K562 (cell line): ENCODE data around the gene HACL1. TPM values are rescaled to one million over a fixed set of nuclear protein-coding genes. Genes with fewer than 3 reads are reported as not detected.

Source experiments
- ATAC-seq: fragments of 200-7000 bp; cut with Tn5 transposase; 3 replicates; pipeline ENCODE4 v1.9.1; 2020; ENCODE audit warnings: moderate library complexity
- BruUV-seq: library from RNA; stranded (reverse); fragments of 400-500 nt; replicated peaks from 2 replicates; lab custom pipeline; 2021; lab: Mats Ljungman, UMichigan
- CTCF ChIA-PET: fragments of 300-600 bp; formaldehyde crosslinking; extraction: SDS; loops from one replicate; lab custom pipeline; 2021; ENCODE audit warnings: low intra/inter-chr PET ratio; lab: Yijun Ruan, JAX
- POLR2A ChIA-PET: fragments of 300-600, 350-650 bp; sonication (Branson Sonifier 250); formaldehyde crosslinking; extraction: SDS; loops from one replicate; lab custom pipeline; 2021; ENCODE audit warnings: antibody characterized with exemption, inconsistent platforms; lab: Yijun Ruan, JAX
- DNase-seq, 4 experiments: peaks; one replicate each; pipeline versions ENCODE4 v3.0.0 to v3.0.0-alpha.2; 2011 to 2018; ENCODE audit warnings: low spot score in 3 of 4, mixed read lengths in 3 of 4; ENCODE audit errors: extremely low read depth in 1 of 4
- FAIRE-seq: peaks from 2 replicates; lab custom pipeline; 2011; peaks lifted over from hg19 to GRCh38; lab: Jason Lieb, UNC
- H2AFZ ChIP-seq: 2 replicates; pipeline ENCODE4 v1.6.0; 2011; ENCODE audit warnings: low read depth, low read length, control low read depth, inconsistent platforms
- H3K27ac ChIP-seq: fragments of 200-600 bp; 3 replicates; pipeline ENCODE4 v1.8.0; 2011; ENCODE audit warnings: low read depth, mild to moderate bottlenecking, control low read depth, inconsistent platforms, low read length, moderate library complexity, mixed read lengths; ENCODE audit errors: extremely low read depth
- H3K27me3 ChIP-seq, 2 experiments: fragments of 300-600 bp in 1 of 2; 2 replicates in 1 of 2; 3 replicates in 1 of 2; pipeline versions ENCODE4 v1.6.0 to v1.8.0; 2011; ENCODE audit warnings: inconsistent platforms in 2 of 2, low read length in 2 of 2, mild to moderate bottlenecking in 1 of 2, mixed read lengths in 1 of 2, moderate library complexity in 1 of 2; ENCODE audit not compliant: control insufficient read depth in 2 of 2, insufficient read depth in 2 of 2
- H3K36me3 ChIP-seq: fragments of 300-600 bp; 3 replicates; pipeline ENCODE4 v1.8.0; 2011; ENCODE audit warnings: mild to moderate bottlenecking, low read length, inconsistent platforms; ENCODE audit not compliant: control insufficient read depth, insufficient read depth
- H3K4me1 ChIP-seq, 2 experiments: fragments of 200-600 bp in 1 of 2; replicated peaks in 1 of 2; 2 replicates in 1 of 2; 3 replicates in 1 of 2; pipeline versions ENCODE4 v1.5.1 to v1.8.0; 2011; ENCODE audit warnings: inconsistent platforms in 2 of 2, low read length in 2 of 2, mild to moderate bottlenecking in 1 of 2, mixed read lengths in 1 of 2, moderate library complexity in 1 of 2; ENCODE audit not compliant: control insufficient read depth in 2 of 2, insufficient read depth in 2 of 2
- H3K4me2 ChIP-seq: 2 replicates; pipeline ENCODE4 v1.6.1; 2011; ENCODE audit warnings: low read length, control low read depth, inconsistent platforms, mixed read lengths; ENCODE audit not compliant: insufficient read depth
- H3K4me3 ChIP-seq: fragments of 200-600 bp; sonication (generic), shearing (Covaris generic); 2 replicates; pipeline ENCODE4 v1.5.1; 2016; ENCODE audit warnings: control low read depth, inconsistent platforms
- H3K79me2 ChIP-seq: fragments of 200-600 bp; 3 replicates; pipeline ENCODE4 v1.8.0; 2011; ENCODE audit warnings: low read length, inconsistent platforms; ENCODE audit not compliant: control insufficient read depth, insufficient read depth
- H3K9ac ChIP-seq, 2 experiments: 2 replicates each; pipeline versions ENCODE4 v1.6.0 to v1.6.1; 2011; ENCODE audit warnings: low read depth in 2 of 2, low read length in 2 of 2, control low read depth in 1 of 2, inconsistent platforms in 1 of 2, mild to moderate bottlenecking in 1 of 2, mixed read lengths in 1 of 2; ENCODE audit not compliant: insufficient read depth in 1 of 2
- H3K9me1 ChIP-seq: one replicate; pipeline ENCODE4 v1.6.0; 2011; ENCODE audit warnings: inconsistent platforms, mild to moderate bottlenecking, low read length, moderate library complexity; ENCODE audit not compliant: control insufficient read depth, insufficient read depth
- H3K9me3 ChIP-seq: replicated peaks from 2 replicates; pipeline ENCODE4 v1.5.1; 2011; ENCODE audit warnings: low read depth, low read length, inconsistent platforms; ENCODE audit not compliant: control insufficient read depth, insufficient read depth
- H4K20me1 ChIP-seq: replicated peaks from 2 replicates; pipeline ENCODE4 v1.6.1; 2011; ENCODE audit warnings: low read length, inconsistent platforms, mixed read lengths; ENCODE audit not compliant: control insufficient read depth, insufficient read depth
- ELF1 ChIP-seq: fragments of 200-800 bp; sonication (Bioruptor generic); IDR thresholded peaks from 2 replicates; pipeline ENCODE4 v1.6.1; 2016; ENCODE audit warnings: missing genetic modification characterization, missing compliant biosample characterization
- FOXO4 ChIP-seq: fragments of 450-650 bp; formaldehyde crosslinking; IDR thresholded peaks from 2 replicates; pipeline ENCODE4 v1.4.0; 2020; ENCODE audit warnings: mild to moderate bottlenecking, moderate library complexity
- ZNF12 ChIP-seq: sonication (generic); formaldehyde crosslinking; IDR thresholded peaks from 2 replicates; pipeline ENCODE4 v1.4.0; 2020; ENCODE audit warnings: mild to moderate bottlenecking, missing genetic modification reagents
- WGBS: fragments of 100-300 bp; shearing (Covaris generic); methylation state at CpG from one replicate; pipeline ENCODE4 v1.1.6; 2016; ENCODE audit warnings: low coverage, mixed read lengths; ENCODE audit not compliant: insufficient coverage; ENCODE audit errors: missing lambda C conversion rate; 5-methylcytosine and 5-hydroxymethylcytosine counted together
- in situ Hi-C: fragments of 300-500 bp; cut with MboI; formaldehyde crosslinking; loops from 4 replicates; pipeline ENCODE4 v1.15.0; 2018; ENCODE audit warnings: inconsistent platforms, mixed read lengths
- intact Hi-C: fragments of 100-400 bp; cut with micrococcal nuclease; formaldehyde crosslinking; loops from 2 replicates; pipeline ENCODE4 v1.14.2; 2022
- polyA plus RNA-seq, 8 experiments: library from polyadenylated mRNA; depleted of rRNA in 4 of 8; stranded (reverse) in 5 of 8; unstranded in 3 of 8; fragments of >200 nt; fragmentation: Nextera tagmentation in 2 of 8; fragmentation: Illumina TruSeq in 1 of 8; extraction: Ambion mirVana in 2 of 8; extraction: Trizol in 1 of 8; gene quantifications; 2 replicates each; pipeline versions ENCODE4 v1.2.1 to v1.2.3, GENCODE V29; 2011 to 2014; ENCODE audit warnings: inconsistent platforms in 1 of 8, missing spikeins in 1 of 8
- total RNA-seq, 7 experiments: library from RNA; depleted of rRNA in 6 of 7; stranded (reverse); fragments of >200 nt in 6 of 7; fragmentation: Illumina TruSeq in 2 of 7; extraction: Trizol in 2 of 7; gene quantifications; 2 replicates each; pipeline versions ENCODE4 v1.2.1 to v1.2.3, GENCODE V29; 2011 to 2021; ENCODE audit warnings: low replicate concordance in 1 of 7
- TF ChIP-seq, protein P1 (sequence below): fragments of 250-450 bp; sonication (Bioruptor Pico); IDR thresholded peaks from 2 replicates; pipeline ENCODE4 v1.4.0; 2020; ENCODE audit warnings: mild to moderate bottlenecking, moderate library complexity

HACL1 gene
- total and polyA plus RNA-seq, 9 of the 15 experiments (the other 6 are each of a cell fraction or from before 2014, with no cell fraction given): 18.9 to 61.5 (median 30.5) TPM

DNA sequence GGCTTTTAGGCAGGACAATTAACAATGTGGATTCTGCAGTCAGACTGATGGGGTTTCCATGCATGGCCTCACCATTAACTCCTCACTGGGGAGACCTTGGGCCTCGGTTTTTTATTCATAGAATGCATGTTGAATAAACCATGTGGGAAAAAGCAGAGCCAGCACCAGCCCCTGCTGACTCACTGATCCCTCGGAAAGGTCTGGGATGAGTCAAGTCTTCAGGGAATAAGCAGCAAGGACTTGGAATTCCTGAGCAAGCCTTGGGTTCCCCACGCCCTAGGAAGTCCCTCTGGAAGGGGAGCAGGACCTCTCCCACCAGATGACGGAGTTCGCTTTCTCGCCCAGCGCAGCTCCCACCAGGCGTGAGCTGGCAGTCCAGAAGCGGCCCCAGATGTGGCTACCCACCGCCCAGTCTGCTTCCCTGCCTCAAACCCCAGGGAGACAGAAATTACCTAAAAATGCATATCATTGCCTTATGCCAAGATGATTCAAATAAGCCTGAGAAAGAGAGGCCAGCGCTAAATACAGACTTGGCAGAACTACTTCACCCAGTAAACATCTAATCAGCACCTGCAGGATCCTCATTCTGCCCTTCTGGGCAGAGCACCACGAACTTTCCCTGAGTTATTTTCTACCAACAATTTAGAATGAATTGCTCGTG is 45.6 kb upstream of the HACL1 start:
- WGBS: 33% methylated on average over 13 of the region's 13 CpGs
- H3K79me2 ChIP-seq: no peaks in the 10 kb centered on the region
- in situ Hi-C loops: loop anchor here (25.0 kb wide), 1 partner anchor 890 kb away; no protein-coding TSS in a partner anchor
- DNase-seq: no peak
- no peaks in the 10 kb centered on the region for H4K20me1 ChIP-seq
- TF ChIP-seq ELF1 (tag) (no peak), ZNF12 (CRISPR knock-in tag) (no peak), FOXO4 (CRISPR knock-in tag) (no peak)
- TF ChIP-seq, protein P1, sequence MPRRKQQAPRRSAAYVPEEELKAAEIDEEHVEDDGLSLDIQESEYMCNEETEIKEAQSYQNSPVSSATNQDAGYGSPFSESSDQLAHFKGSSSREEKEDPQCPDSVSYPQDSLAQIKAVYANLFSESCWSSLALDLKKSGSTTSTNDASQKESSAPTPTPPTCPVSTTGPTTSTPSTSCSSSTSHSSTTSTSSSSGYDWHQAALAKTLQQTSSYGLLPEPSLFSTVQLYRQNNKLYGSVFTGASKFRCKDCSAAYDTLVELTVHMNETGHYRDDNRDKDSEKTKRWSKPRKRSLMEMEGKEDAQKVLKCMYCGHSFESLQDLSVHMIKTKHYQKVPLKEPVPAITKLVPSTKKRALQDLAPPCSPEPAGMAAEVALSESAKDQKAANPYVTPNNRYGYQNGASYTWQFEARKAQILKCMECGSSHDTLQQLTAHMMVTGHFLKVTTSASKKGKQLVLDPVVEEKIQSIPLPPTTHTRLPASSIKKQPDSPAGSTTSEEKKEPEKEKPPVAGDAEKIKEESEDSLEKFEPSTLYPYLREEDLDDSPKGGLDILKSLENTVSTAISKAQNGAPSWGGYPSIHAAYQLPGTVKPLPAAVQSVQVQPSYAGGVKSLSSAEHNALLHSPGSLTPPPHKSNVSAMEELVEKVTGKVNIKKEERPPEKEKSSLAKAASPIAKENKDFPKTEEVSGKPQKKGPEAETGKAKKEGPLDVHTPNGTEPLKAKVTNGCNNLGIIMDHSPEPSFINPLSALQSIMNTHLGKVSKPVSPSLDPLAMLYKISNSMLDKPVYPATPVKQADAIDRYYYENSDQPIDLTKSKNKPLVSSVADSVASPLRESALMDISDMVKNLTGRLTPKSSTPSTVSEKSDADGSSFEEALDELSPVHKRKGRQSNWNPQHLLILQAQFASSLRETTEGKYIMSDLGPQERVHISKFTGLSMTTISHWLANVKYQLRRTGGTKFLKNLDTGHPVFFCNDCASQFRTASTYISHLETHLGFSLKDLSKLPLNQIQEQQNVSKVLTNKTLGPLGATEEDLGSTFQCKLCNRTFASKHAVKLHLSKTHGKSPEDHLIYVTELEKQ: no peak
- TF ChIP-seq, all 486 proteins: peak for 0
- POLR2A ChIA-PET: no interaction called here
- intact Hi-C loops: no loop called here
- BruUV-seq: no TSS peak
- FAIRE-seq (no peak), ATAC-seq (no peak)
- Histone ChIP-seq H3K4me1 (0 out of 5 replicates have a peak, but pooled peaks cover 0 to 2% of the 10 kb centered on the region in 2 experiments), H3K9me3 (no peaks in the 10 kb centered on the region), H3K27ac (no peak overlapping the region), H3K9me1 (no peaks in the 10 kb centered on the region), H2AFZ (no peak overlapping the region; the same call in 1 of the 2 replicates), H3K4me2 (no peak overlapping the region), H3K4me3 (no peak overlapping the region), H3K27me3 (peaks cover 19 to 34% of the 10 kb centered on the region in 2 experiments), H3K9ac (no peak overlapping the region), H3K36me3 (no peaks in the 10 kb centered on the region)
- CTCF ChIA-PET: no interaction called here
